OCI-LY1 (cell line): Measurements from ENCODE around the gene PCNX3.

Experiments used
- H2AFZ ChIP-seq: fragments of 200-600 bp; sonication (generic), shearing (Covaris generic); 2 replicates; pipeline ENCODE4 v1.6.0; 2014; ENCODE audit warnings: antibody characterized with exemption, mild to moderate bottlenecking, low read length
- H3F3A ChIP-seq: fragments of 200-600 bp; sonication (generic), shearing (Covaris generic); 2 replicates; pipeline ENCODE4 v1.6.0; 2014; ENCODE audit warnings: mild to moderate bottlenecking, antibody characterized with exemption, low read length, moderate library complexity; ENCODE audit not compliant: insufficient read depth
- H3K27ac ChIP-seq: fragments of 200-600 bp; sonication (generic); 2 replicates; pipeline ENCODE4 v1.5.1; 2014; ENCODE audit warnings: low read length, mixed run types, mild to moderate bottlenecking, low read depth; ENCODE audit not compliant: poor library complexity, severe bottlenecking
- H3K27me3 ChIP-seq: fragments of 200-600 bp; sonication (generic); 2 replicates; pipeline ENCODE4 v1.6.0; 2014; ENCODE audit warnings: antibody characterized with exemption, mild to moderate bottlenecking, low read length, moderate library complexity; ENCODE audit not compliant: insufficient read depth
- H3K36me3 ChIP-seq: fragments of 200-600 bp; sonication (generic); 2 replicates; pipeline ENCODE4 v1.6.1; 2014; ENCODE audit warnings: mild to moderate bottlenecking, antibody characterized with exemption, low read length, moderate library complexity, mixed read lengths; ENCODE audit not compliant: insufficient read depth
- H3K4me1 ChIP-seq: fragments of 200-600 bp; sonication (generic); 2 replicates; pipeline ENCODE4 v1.5.1; 2014; ENCODE audit warnings: mild to moderate bottlenecking, low read length, moderate library complexity; ENCODE audit not compliant: insufficient read depth, severe bottlenecking
- H3K4me2 ChIP-seq: fragments of 200-600 bp; sonication (generic), shearing (Covaris generic); 2 replicates; pipeline ENCODE4 v1.6.1; 2014; ENCODE audit warnings: low read length
- H3K4me3 ChIP-seq: fragments of 200-600 bp; sonication (generic); 2 replicates; pipeline ENCODE4 v1.5.1; 2014; ENCODE audit warnings: low read length, low read depth, mild to moderate bottlenecking, mixed read lengths; ENCODE audit not compliant: poor library complexity, severe bottlenecking
- H3K79me2 ChIP-seq: fragments of 200-600 bp; shearing (Covaris generic); 2 replicates; pipeline ENCODE4 v1.6.1; 2016; ENCODE audit warnings: mixed run types, low read length, mixed read lengths; ENCODE audit not compliant: insufficient read depth
- H3K9ac ChIP-seq: fragments of 200-600 bp; sonication (generic), shearing (Covaris generic); 2 replicates; pipeline ENCODE4 v1.6.1; 2014; ENCODE audit warnings: mild to moderate bottlenecking, low read length, mixed read lengths
- H3K9me2 ChIP-seq: fragments of 200-600 bp; sonication (generic), shearing (Covaris generic); 2 replicates; pipeline ENCODE4 v1.6.1; 2014; ENCODE audit warnings: low read depth, mild to moderate bottlenecking, low read length, mixed read lengths
- H3K9me3 ChIP-seq: fragments of 200-600 bp; shearing (Covaris generic); 2 replicates; pipeline ENCODE4 v1.6.1; 2014; ENCODE audit warnings: low read length, mixed read lengths
- H4K20me1 ChIP-seq: fragments of 200-600 bp; sonication (generic), shearing (Covaris generic); 2 replicates; pipeline ENCODE4 v1.6.0; 2016; ENCODE audit warnings: mild to moderate bottlenecking, low read length; ENCODE audit not compliant: insufficient read depth
- CTCF ChIP-seq: fragments of 200-600 bp; sonication (generic), shearing (Covaris generic); IDR thresholded peaks from 2 replicates; pipeline ENCODE4 v1.5.1; 2017; ENCODE audit warnings: mild to moderate bottlenecking, antibody characterized with exemption, low read length, moderate library complexity, mixed read lengths
- EZH2 ChIP-seq: fragments of 200-600 bp; sonication (generic), shearing (Covaris generic); IDR thresholded peaks from 2 replicates; pipeline ENCODE4 v1.8.0; 2017; ENCODE audit warnings: borderline replicate concordance, mixed run types, mild to moderate bottlenecking, antibody characterized with exemption, low read length, moderate library complexity, mixed read lengths

The PCNX3 gene

GRCh38 chr11:65624931-65625627 lies 9.5 kb downstream of the PCNX3 start:
- no peak overlapping the region for H2AFZ ChIP-seq
- H3K4me2 ChIP-seq = no peak overlapping the region
- no peaks in the 10 kb centered on the region for H4K20me1 ChIP-seq
- no peak overlapping the region for H3K27ac ChIP-seq
- TF ChIP-seq CTCF = no peak
- no peak for TF ChIP-seq EZH2
- H3K4me3 ChIP-seq = no peak overlapping the region
- H3K4me1 ChIP-seq = peaks cover 6% of the 10 kb centered on the region
- H3K36me3 ChIP-seq = peaks cover 96% of the 10 kb centered on the region
- H3K9me2 ChIP-seq = no peaks in the 10 kb centered on the region
- H3K79me2 ChIP-seq = no peaks in the 10 kb centered on the region
- H3K9me3 ChIP-seq = no peaks in the 10 kb centered on the region
- H3K9ac ChIP-seq = no peak overlapping the region
- no peaks in the 10 kb centered on the region for H3K27me3 ChIP-seq
- H3F3A ChIP-seq = no peaks in the 10 kb centered on the region

- Histone ChIP-seq H3K4me1 (peaks cover under 1% of the 10 kb centered on the region), H3K4me2 (no peak overlapping the region), H4K20me1 (no peaks in the 10 kb centered on the region), H3K9me3 (no peaks in the 10 kb centered on the region), H2AFZ (no peak overlapping the region), H3F3A (no peaks in the 10 kb centered on the region), H3K9ac (no peak overlapping the region), H3K4me3 (no peak overlapping the region), H3K9me2 (no peaks in the 10 kb centered on the region), H3K79me2 (no peaks in the 10 kb centered on the region), H3K27ac (no peak overlapping the region), H3K27me3 (no peaks in the 10 kb centered on the region), H3K36me3 (peaks cover 96% of the 10 kb centered on the region)
- TF ChIP-seq EZH2 (no peak), CTCF (peak; percentile 68)
Observed at GRCh38 chr11:65625628-65626342, 10.2 kb downstream of the PCNX3 start.

GRCh38 chr11:65627202-65627601 lies 11.6 kb downstream of the PCNX3 start:
- H4K20me1 ChIP-seq = no peaks in the 10 kb centered on the region
- H3K9me3 ChIP-seq = no peaks in the 10 kb centered on the region
- H3K9ac ChIP-seq = no peak overlapping the region
- H2AFZ ChIP-seq = no peak overlapping the region
- no peak overlapping the region for H3K4me2 ChIP-seq
- H3K4me1 ChIP-seq = no peaks in the 10 kb centered on the region
- H3K79me2 ChIP-seq = no peaks in the 10 kb centered on the region
- H3K27ac ChIP-seq = no peak overlapping the region
- H3K4me3 ChIP-seq = no peak overlapping the region
- no peaks in the 10 kb centered on the region for H3F3A ChIP-seq
- no peaks in the 10 kb centered on the region for H3K9me2 ChIP-seq
- no peak for TF ChIP-seq CTCF
- no peak for TF ChIP-seq EZH2
- no peaks in the 10 kb centered on the region for H3K27me3 ChIP-seq
- H3K36me3 ChIP-seq = peaks cover 93% of the 10 kb centered on the region
